GM21447 (cell line): Measurements from ENCODE around the gene SLC26A4.

ENCODE experiments used
- ATAC-seq: cut with Tn5 transposase; IDR thresholded peaks from one replicate; pipeline ENCODE4 v1.9.1; 2021; ENCODE audit not compliant: unreplicated experiment

The SLC26A4 gene

DNA sequence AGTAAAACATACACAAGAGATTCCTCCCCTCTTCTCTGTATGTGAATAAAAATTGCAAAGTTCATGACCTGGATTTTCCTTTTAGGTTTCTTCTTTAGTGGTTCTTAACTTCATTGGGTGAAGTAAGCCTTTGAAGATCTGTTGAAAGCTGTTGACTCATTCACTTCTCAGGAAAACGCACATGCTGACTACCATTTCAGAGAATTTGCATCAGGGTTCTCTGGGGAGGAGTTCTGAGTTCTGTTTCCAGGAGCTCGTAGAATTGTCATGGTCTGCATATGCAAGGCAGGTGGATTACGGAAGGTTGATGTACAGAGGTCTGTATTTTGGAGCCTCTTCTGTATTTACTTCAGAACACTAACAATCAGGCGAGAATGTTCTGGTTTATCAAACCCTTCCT, 962 bp upstream of the SLC26A4 start:
- ATAC-seq: peak; percentile 45

GRCh38 chr7:107661081-107661864, 645 bp downstream of the SLC26A4 start:
- ATAC-seq: no peak

- no peak for ATAC-seq
These were observed 1.3 kb downstream of the SLC26A4 start for GRCh38 chr7:107661865-107662379.

GRCh38 chr7:107663196-107663595, 2.6 kb downstream of the SLC26A4 start:
- no peak for ATAC-seq

GRCh38 chr7:107666790-107667189, 6.2 kb downstream of the SLC26A4 start:
- ATAC-seq: no peak

DNA sequence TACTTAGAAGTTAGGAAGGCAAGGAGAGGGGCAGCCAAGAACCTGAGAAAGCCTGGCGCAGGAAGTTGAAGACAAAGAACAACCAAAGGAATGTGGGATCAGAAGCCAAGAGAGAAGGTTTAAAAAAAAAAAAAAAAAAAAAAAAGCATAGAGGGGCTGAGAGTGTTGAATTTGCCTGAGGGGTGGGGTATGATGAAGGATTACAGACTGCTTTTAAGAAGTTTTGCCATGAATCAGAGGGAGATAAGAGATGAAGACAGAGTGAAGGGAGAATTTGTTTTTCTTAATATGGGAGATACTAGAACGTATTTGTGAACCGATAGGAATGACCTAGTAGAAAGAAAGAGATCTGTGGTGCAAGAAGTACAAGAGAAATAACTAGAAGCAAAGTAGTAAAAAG, 6.7 kb downstream of the SLC26A4 start:
- ATAC-seq: no peak

GRCh38 chr7:107668296-107668695, 7.7 kb downstream of the SLC26A4 start:
- no peak for ATAC-seq

- ATAC-seq: no peak
These were observed 11.6 kb downstream of the SLC26A4 start for GRCh38 chr7:107672183-107672582.

DNA sequence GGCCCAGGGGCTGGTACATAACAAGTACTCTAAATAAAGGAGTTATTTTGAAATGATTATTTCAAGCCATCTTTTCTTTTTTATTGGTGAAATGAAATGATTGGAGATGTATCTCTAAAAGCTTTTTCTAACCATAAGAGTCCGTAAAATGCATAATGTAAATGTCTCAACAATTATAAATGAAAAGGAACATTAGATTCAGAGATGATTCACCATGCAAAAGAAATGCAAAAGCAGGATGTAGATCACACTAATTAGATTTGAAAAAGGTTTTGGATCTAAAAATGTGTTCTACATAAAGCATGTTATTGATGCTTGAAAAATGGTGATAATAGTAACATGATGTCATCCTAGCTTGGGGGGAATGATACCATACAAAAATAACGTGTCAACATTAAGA, 15.6 kb downstream of the SLC26A4 start:
- ATAC-seq: no peak

- ATAC-seq: no peak
These were observed 17.6 kb downstream of the SLC26A4 start for GRCh38 chr7:107678110-107678753.

- ATAC-seq: no peak
These were observed 19.9 kb downstream of the SLC26A4 start for GRCh38 chr7:107680478-107680877.

- no peak for ATAC-seq
These were observed 22.3 kb downstream of the SLC26A4 start for GRCh38 chr7:107682886-107683285.

GRCh38 chr7:107684287-107684686, 23.7 kb downstream of the SLC26A4 start:
- ATAC-seq: no peak

DNA sequence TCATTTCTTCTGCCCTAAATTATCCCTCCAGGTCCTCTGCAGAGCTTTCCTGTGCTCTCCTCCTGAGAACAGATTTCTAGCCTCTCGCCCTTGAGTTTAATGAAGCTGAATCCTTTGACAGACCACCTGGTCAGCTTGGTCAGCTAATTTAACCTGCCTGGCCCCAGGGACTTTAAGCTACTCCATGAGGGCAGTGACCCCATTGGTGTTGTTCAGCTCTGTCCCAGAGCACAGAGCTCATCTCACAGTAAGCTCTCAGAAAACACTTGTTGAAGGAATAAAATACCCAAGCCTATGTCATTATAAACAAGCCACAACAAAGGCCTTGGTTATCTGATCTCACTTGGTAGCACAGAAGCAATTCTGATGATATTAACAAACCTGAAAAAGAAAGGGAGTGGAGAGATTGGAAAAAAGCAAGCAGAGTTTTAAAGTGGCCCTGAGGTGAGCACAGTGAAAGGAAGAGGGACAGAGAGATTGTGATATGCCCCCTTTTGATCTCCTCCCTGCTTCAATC, 24.4 kb downstream of the SLC26A4 start:
- ATAC-seq: no peak

- no peak for ATAC-seq
These were observed 26.3 kb downstream of the SLC26A4 start for GRCh38 chr7:107686816-107687387.

DNA sequence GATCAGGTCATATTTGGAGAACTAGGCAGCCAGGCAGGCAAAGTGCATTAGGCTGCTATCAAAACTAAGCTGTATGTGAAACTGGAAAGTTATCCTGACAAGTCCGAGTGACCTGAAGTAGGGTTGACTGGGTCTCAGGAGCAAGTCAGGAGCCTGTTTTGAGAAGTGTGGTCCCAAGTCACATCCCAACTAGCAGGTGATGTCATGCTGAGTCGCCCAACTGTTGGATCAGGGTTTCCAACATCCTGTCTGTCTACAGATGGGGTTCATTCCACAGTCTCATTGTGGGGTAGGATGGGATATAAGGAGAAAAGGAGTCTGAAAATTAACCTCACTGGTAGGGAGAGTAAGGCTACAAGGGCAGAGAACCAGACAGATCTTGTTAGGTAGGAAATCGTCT, 27.0 kb downstream of the SLC26A4 start:
- no peak for ATAC-seq

DNA sequence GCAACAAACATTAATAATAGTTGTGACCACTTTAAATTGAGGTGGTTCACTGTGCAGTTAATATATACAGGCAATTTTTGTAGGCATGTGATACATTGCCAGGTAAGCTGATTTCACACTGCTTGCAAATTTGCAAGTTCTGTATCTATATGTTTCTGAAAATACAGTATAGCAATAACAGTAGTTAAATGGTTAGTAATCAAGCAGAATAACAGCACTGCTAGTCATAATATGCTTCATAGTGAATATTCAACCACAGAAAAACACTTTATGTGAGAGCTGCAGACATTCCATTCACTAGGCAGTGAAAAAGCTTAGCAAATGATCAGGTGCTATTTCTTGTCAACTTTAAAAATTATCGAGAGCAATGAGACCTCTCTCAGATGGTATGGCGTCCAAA, 28.9 kb downstream of the SLC26A4 start:
- no peak for ATAC-seq

GRCh38 chr7:107690084-107690483, 29.5 kb downstream of the SLC26A4 start:
- ATAC-seq: no peak

DNA sequence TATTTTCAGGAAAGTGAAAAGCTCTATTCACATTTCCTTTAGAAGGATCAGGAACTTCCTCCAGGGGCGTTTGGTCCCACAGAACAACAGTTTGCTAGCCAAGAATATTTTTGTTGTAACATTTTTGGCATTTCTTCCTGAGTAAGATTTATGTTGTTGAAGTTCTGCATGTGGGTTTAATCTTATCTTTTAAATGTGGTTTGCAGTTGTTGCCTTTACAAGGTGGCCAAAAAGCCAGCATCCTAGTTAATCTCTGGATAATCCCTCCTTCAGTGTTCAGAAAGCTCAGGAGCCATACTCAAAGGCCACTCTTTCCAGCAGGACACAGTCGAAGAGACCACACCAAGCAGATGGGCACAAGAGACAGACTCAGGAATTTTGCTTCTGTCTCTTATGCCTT, 30.0 kb downstream of the SLC26A4 start:
- ATAC-seq: no peak

DNA sequence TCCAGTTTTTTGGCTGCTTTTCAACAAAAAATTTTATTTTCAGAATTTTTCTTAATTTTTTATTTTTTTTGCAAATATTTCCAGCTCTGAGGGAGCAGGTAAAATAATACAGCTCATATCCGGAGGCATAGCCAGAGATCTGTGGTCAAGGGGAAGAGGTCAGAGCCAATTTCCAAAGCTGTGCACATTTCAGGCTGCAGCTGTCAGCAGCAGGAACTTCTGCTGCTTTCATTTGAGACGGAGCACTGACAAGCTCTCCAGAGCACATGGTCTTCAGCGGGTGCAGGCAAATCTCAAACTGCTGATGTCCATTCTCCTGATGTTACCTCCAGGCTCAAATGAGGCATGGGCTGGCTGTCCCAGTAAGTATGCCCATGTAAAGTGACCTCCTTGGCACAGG, 31.1 kb downstream of the SLC26A4 start:
- no peak for ATAC-seq

GRCh38 chr7:107692501-107692900, 31.9 kb downstream of the SLC26A4 start:
- ATAC-seq: no peak

DNA sequence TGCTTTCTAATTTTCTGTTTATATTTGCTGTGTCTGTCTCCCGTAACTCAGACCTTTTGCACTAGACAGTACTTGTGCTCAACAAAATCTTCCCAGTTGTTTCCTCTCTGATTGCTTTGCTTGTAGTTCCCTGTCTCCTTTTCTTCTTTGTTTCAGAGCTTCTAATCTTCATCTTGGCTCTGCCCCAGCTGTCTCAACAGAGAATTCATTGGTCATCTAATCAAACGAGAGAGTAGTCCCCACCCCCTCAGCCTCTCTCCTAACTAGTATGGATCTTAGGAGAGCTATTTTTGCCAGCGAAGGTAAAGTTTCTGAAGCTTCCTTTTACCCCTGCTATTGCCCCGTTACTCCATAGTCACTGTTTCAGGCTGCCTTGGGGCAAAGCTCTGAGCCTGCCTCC, 32.8 kb downstream of the SLC26A4 start:
- ATAC-seq: no peak
